ENCODE measurements around the gene CELF1. TPM values are rescaled to one million over a fixed set of nuclear protein-coding genes. Genes with fewer than 3 reads are reported as not detected.
A peak's percentile ranks its signal among the peaks of the same experiment; 100 is the strongest.

The CELF1 gene
- total and polyA plus RNA-seq, 2 of the 13 experiments (the other 11 are each of a cell fraction or from before 2014, with no cell fraction given), result 69.0 to 80.1 TPM

- TF ChIP-seq NR2F2 (IDR thresholded peaks at IDR 0.05; ENCODE audit: borderline replicate concordance, low read depth) (peak; percentile 19; the same call in 1 of the 2 replicates), NFIB (CRISPR knock-in tag; IDR thresholded peaks at IDR 0.05; ENCODE audit: borderline replicate concordance) (no peak), NCOA1 (CRISPR knock-in tag; IDR thresholded peaks at IDR 0.05) (0 out of 2 replicates have a peak, but pooled peaks have one; percentile 83), KLF12 (CRISPR knock-in tag; IDR thresholded peaks at IDR 0.05; ENCODE audit: borderline replicate concordance) (peak; percentile 71; the same call in 1 of the 2 replicates), ZNF121 (CRISPR knock-in tag; IDR thresholded peaks at IDR 0.05) (0 out of 2 replicates have a peak, but pooled peaks have one; percentile 27), SIX1 (CRISPR knock-in tag; IDR thresholded peaks at IDR 0.05; ENCODE audit: borderline replicate concordance) (no peak), ZNF891 (CRISPR knock-in tag; IDR thresholded peaks at IDR 0.05) (peak; percentile 97), ZMYM3 (CRISPR knock-in tag; IDR thresholded peaks at IDR 0.05) (peak; percentile 67; the same call in 1 of the 2 replicates), GFI1 (CRISPR knock-in tag; IDR thresholded peaks at IDR 0.05; ENCODE audit: borderline replicate concordance) (0 out of 2 replicates have a peak, but pooled peaks have one; percentile 54), ZNF34 (CRISPR knock-in tag; IDR thresholded peaks at IDR 0.05; ENCODE audit: borderline replicate concordance) (peak; percentile 91), ZSCAN9 (CRISPR knock-in tag; IDR thresholded peaks at IDR 0.05; ENCODE audit: borderline replicate concordance) (peak; percentile 91), MYPOP (CRISPR knock-in tag; IDR thresholded peaks at IDR 0.05) (peak; percentile 88), STAT6 (CRISPR knock-in tag; IDR thresholded peaks at IDR 0.05; ENCODE audit: borderline replicate concordance) (peak; percentile 54; the same call in 1 of the 2 replicates), ZNF264 (CRISPR knock-in tag; IDR thresholded peaks at IDR 0.05) (peak; percentile 56; the same call in 1 of the 2 replicates), ZNF276 (CRISPR knock-in tag; IDR thresholded peaks at IDR 0.05; ENCODE audit: low read depth) (peak; percentile 63; the same call in 1 of the 2 replicates)
- TF ChIP-seq, protein P1, sequence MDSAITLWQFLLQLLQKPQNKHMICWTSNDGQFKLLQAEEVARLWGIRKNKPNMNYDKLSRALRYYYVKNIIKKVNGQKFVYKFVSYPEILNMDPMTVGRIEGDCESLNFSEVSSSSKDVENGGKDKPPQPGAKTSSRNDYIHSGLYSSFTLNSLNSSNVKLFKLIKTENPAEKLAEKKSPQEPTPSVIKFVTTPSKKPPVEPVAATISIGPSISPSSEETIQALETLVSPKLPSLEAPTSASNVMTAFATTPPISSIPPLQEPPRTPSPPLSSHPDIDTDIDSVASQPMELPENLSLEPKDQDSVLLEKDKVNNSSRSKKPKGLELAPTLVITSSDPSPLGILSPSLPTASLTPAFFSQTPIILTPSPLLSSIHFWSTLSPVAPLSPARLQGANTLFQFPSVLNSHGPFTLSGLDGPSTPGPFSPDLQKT (CRISPR knock-in tag; IDR thresholded peaks at IDR 0.05; ENCODE audit: borderline replicate concordance), result 0 out of 2 replicates have a peak, but pooled peaks have one; percentile 3
- TF ChIP-seq, protein P2, sequence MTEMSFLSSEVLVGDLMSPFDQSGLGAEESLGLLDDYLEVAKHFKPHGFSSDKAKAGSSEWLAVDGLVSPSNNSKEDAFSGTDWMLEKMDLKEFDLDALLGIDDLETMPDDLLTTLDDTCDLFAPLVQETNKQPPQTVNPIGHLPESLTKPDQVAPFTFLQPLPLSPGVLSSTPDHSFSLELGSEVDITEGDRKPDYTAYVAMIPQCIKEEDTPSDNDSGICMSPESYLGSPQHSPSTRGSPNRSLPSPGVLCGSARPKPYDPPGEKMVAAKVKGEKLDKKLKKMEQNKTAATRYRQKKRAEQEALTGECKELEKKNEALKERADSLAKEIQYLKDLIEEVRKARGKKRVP (CRISPR knock-in tag; IDR thresholded peaks at IDR 0.05), result peak in 1 of 2 experiments; percentile 46; a peak in 1 of 4 replicates
These were observed 25.9 kb upstream of the CELF1 start, which contains the start of the genes KBTBD4 and NDUFS3 (continued) for GRCh38 chr11:47578524-47579494.
